H1 (cell line): ENCODE measurements around the gene TRIM60. TPM values are rescaled to one million over a fixed set of nuclear protein-coding genes. Genes with fewer than 3 reads are reported as not detected.

ENCODE experiments used
- EZH2 ChIP-seq: fragments of 200-600 bp; sonication (generic); IDR thresholded peaks from 2 replicates; pipeline ENCODE4 v1.7.1; 2012; ENCODE audit warnings: low read depth, mild to moderate bottlenecking, moderate library complexity, low read length, inconsistent platforms; ENCODE audit not compliant: severe bottlenecking
- SP4 ChIP-seq: IDR thresholded peaks from 2 replicates; pipeline ENCODE4 v1.6.1; 2012; ENCODE audit warnings: low read length, inconsistent platforms
- polyA plus RNA-seq, 7 experiments: library from polyadenylated mRNA; depleted of rRNA in 3 of 7; stranded (reverse) in 5 of 7; unstranded in 2 of 7; fragments of >200 nt in 5 of 7; fragments of 200-250 nt in 2 of 7; gene quantifications; 1 replicate in 5 of 7; 2 replicates in 1 of 7; 4 replicates in 1 of 7; pipeline versions ENCODE4 v1.2.1 to v1.2.3, GENCODE V29; 2011 to 2013; ENCODE audit warnings: missing spikeins in 2 of 7, mixed read lengths in 2 of 7
- total RNA-seq: library from RNA; stranded (reverse); fragmentation: NEBNext Ultra II Directional; extraction: Animal tissue kit (Norgen Biotek cat#: 25700); gene quantifications from 2 replicates; pipeline ENCODE4 v1.2.1, GENCODE V29; 2021
- TF ChIP-seq, protein P1 (sequence below), 3 experiments: IDR thresholded peaks; 1 replicate in 2 of 3; 2 replicates in 1 of 3; pipeline versions ENCODE4 v1.5.1 to v1.6.1; 2011; ENCODE audit warnings: low read length in 3 of 3, mild to moderate bottlenecking in 3 of 3, inconsistent platforms in 2 of 3, low read depth in 1 of 3, moderate library complexity in 1 of 3; ENCODE audit not compliant: insufficient read depth in 1 of 3; ENCODE audit errors: control extremely low read depth in 1 of 3

Gene TRIM60
- total and polyA plus RNA-seq, 2 of the 8 experiments (the other 6 are each of a cell fraction or from before 2014, with no cell fraction given) = not detected

DNA sequence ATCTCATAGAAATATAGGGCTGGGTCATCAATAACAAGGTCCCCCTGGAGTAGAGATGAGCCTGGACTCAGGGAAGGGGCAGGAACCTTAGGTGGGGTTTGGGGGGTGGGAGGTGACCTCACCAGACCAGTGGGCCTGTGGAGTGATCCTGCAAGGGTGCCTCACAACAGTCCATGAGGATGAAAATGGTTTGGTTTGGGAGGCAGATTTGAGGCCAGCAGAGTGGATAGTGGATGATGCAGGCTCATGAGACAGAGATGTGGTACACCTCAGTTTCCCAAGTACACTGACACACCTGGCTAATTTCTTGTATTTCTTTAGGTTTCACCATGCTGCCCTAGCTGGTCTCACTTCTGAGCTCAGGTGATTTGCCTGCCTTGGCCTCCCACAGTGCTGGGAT lies 18.1 kb upstream of the TRIM60 start (continued):
- no peak for TF ChIP-seq EZH2
- TF ChIP-seq, protein P1, sequence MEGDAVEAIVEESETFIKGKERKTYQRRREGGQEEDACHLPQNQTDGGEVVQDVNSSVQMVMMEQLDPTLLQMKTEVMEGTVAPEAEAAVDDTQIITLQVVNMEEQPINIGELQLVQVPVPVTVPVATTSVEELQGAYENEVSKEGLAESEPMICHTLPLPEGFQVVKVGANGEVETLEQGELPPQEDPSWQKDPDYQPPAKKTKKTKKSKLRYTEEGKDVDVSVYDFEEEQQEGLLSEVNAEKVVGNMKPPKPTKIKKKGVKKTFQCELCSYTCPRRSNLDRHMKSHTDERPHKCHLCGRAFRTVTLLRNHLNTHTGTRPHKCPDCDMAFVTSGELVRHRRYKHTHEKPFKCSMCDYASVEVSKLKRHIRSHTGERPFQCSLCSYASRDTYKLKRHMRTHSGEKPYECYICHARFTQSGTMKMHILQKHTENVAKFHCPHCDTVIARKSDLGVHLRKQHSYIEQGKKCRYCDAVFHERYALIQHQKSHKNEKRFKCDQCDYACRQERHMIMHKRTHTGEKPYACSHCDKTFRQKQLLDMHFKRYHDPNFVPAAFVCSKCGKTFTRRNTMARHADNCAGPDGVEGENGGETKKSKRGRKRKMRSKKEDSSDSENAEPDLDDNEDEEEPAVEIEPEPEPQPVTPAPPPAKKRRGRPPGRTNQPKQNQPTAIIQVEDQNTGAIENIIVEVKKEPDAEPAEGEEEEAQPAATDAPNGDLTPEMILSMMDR (IDR thresholded peaks at IDR 0.05; ENCODE audit: control extremely low read depth in 1 of 3, insufficient read depth in 1 of 3, low read depth in 1 of 3, low read length in 3 of 3) = no peak
- TF ChIP-seq SP4 = no peak
